SK-N-SH treated with all-trans-retinoic acid at 6 μM for 48 hours (cell line): ENCODE results near the gene RCAN1.

ENCODE experiments used
- ARNTL ChIP-seq: fragments of 450-650 bp; formaldehyde crosslinking; IDR thresholded peaks from 2 replicates; pipeline ENCODE4 v1.5.0; 2020; ENCODE audit warnings: low read depth, mild to moderate bottlenecking, moderate library complexity, borderline replicate concordance
- GLIS3 ChIP-seq: fragments of 250-450 bp; sonication (Bioruptor Pico); IDR thresholded peaks from 2 replicates; pipeline ENCODE4 v1.5.0; 2020; ENCODE audit warnings: mild to moderate bottlenecking, moderate library complexity
- OSR1 ChIP-seq: fragments of 250-450 bp; sonication (Bioruptor Pico); IDR thresholded peaks from 2 replicates; pipeline ENCODE4 v1.8.0; 2022; ENCODE audit warnings: moderate library complexity, mild to moderate bottlenecking, inconsistent platforms
- SNAI2 ChIP-seq: fragments of 250-450 bp; sonication (Bioruptor Pico); IDR thresholded peaks from 2 replicates; pipeline ENCODE4 v1.5.0; 2020; ENCODE audit warnings: mild to moderate bottlenecking, moderate library complexity
- TSHZ2 ChIP-seq: fragments of 250-450 bp; sonication (Bioruptor Pico); IDR thresholded peaks from 2 replicates; pipeline ENCODE4 v1.5.0; 2020; ENCODE audit warnings: mild to moderate bottlenecking, moderate library complexity
- TF ChIP-seq, protein P1 (sequence below): fragments of 250-450 bp; sonication (Bioruptor Pico); IDR thresholded peaks from 2 replicates; pipeline ENCODE4 v1.8.0; 2021; ENCODE audit warnings: low read depth, mild to moderate bottlenecking, moderate library complexity, borderline replicate concordance
- TF ChIP-seq, protein P2 (sequence below): fragments of 250-450 bp; sonication (Bioruptor Pico); IDR thresholded peaks from 2 replicates; pipeline ENCODE4 v1.5.1; 2020; ENCODE audit warnings: low read depth, mild to moderate bottlenecking, moderate library complexity

- TF ChIP-seq SNAI2 (CRISPR knock-in tag) (no peak), OSR1 (CRISPR knock-in tag) (no peak), ARNTL (no peak), TSHZ2 (CRISPR knock-in tag) (no peak), GLIS3 (no peak)
- TF ChIP-seq, protein P1, sequence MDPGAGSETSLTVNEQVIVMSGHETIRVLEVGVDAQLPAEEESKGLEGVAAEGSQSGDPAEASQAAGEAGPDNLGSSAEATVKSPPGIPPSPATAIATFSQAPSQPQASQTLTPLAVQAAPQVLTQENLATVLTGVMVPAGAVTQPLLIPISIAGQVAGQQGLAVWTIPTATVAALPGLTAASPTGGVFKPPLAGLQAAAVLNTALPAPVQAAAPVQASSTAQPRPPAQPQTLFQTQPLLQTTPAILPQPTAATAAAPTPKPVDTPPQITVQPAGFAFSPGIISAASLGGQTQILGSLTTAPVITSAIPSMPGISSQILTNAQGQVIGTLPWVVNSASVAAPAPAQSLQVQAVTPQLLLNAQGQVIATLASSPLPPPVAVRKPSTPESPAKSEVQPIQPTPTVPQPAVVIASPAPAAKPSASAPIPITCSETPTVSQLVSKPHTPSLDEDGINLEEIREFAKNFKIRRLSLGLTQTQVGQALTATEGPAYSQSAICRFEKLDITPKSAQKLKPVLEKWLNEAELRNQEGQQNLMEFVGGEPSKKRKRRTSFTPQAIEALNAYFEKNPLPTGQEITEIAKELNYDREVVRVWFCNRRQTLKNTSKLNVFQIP (CRISPR knock-in tag), result no peak
- TF ChIP-seq, protein P2, sequence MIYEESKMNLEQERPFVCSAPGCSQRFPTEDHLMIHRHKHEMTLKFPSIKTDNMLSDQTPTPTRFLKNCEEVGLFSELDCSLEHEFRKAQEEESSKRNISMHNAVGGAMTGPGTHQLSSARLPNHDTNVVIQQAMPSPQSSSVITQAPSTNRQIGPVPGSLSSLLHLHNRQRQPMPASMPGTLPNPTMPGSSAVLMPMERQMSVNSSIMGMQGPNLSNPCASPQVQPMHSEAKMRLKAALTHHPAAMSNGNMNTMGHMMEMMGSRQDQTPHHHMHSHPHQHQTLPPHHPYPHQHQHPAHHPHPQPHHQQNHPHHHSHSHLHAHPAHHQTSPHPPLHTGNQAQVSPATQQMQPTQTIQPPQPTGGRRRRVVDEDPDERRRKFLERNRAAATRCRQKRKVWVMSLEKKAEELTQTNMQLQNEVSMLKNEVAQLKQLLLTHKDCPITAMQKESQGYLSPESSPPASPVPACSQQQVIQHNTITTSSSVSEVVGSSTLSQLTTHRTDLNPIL (CRISPR knock-in tag), result no peak
Measured at GRCh38 chr21:34510148-34511142, 104.5 kb downstream of the RCAN1 start.
